IgD-negative memory B cell (primary cell): ENCODE data around the gene LRP1. TPM values are rescaled to one million over a fixed set of nuclear protein-coding genes. Genes with fewer than 3 reads are reported as not detected.

Experiments
- H3K27ac Mint-ChIP-seq, 3 donors: one replicate each; pipeline ENCODE4 v1.8.0; 2020 to 2022; ENCODE audit warnings: mild to moderate bottlenecking in 3 of 3, mixed read lengths in 3 of 3, moderate library complexity in 1 of 3
- H3K27me3 Mint-ChIP-seq: one replicate; pipeline ENCODE4 v1.8.0; 2021; ENCODE audit warnings: mixed read lengths
- H3K36me3 Mint-ChIP-seq: one replicate; pipeline ENCODE4 v1.8.0; 2020; ENCODE audit warnings: mild to moderate bottlenecking, mixed read lengths
- H3K4me1 Mint-ChIP-seq, 3 donors: one replicate each; pipeline ENCODE4 v1.8.0; 2020 to 2022; ENCODE audit warnings: mixed read lengths in 3 of 3, mild to moderate bottlenecking in 1 of 3
- H3K4me3 Mint-ChIP-seq, 4 donors: one replicate each; pipeline ENCODE4 v1.8.0; 2020 to 2022; ENCODE audit warnings: mild to moderate bottlenecking in 4 of 4, mixed read lengths in 4 of 4, moderate library complexity in 3 of 4
- H3K9me3 Mint-ChIP-seq, 3 donors: one replicate each; pipeline ENCODE4 v1.8.0; 2020 to 2021; ENCODE audit warnings: mixed read lengths in 3 of 3, mild to moderate bottlenecking in 1 of 3
- polyA plus RNA-seq: library from polyadenylated mRNA; unstranded; fragments of 300-500 nt; fragmentation: Illumina TruSeq; gene quantifications from one replicate; pipeline ENCODE4 v1.2.3, GENCODE V29; 2021

Gene LRP1
- polyA plus RNA-seq, 1 donor from 2014 or later, result 0.19 TPM

DNA sequence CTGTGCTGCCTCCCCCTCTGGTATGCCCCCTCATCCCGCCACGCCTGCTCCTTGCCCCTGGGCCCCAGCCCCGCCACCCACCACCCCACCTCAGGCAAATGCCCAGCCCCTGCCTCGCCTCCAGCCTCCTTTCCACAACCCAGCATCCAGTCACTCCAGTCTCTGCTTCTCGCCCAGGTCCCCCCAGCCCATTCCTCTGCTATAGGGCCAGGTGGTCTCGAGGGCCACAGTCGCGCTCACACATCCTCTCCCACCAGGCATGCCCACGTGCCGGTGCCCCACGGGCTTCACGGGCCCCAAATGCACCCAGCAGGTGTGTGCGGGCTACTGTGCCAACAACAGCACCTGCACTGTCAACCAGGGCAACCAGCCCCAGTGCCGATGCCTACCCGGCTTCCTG lies 82.2 kb downstream of the LRP1 start:
- peaks cover 13 to 18% (median 16%) of the 10 kb centered on the region in 3 donors for H3K4me1 Mint-ChIP-seq
- H3K27ac Mint-ChIP-seq, result no peak overlapping the region
- no peaks in the 10 kb centered on the region for H3K9me3 Mint-ChIP-seq
- no peak overlapping the region for H3K4me3 Mint-ChIP-seq
- H3K27me3 Mint-ChIP-seq, result peaks cover 24% of the 10 kb centered on the region
- no peaks in the 10 kb centered on the region for H3K36me3 Mint-ChIP-seq

GRCh38 chr12:57210926-57211692 lies 82.8 kb downstream of the LRP1 start:
- Mint-ChIP-seq H3K27me3 (peaks cover 29% of the 10 kb centered on the region), H3K9me3 (no peaks in the 10 kb centered on the region), H3K4me3 (no peak overlapping the region), H3K27ac (no peak overlapping the region), H3K4me1 (peaks cover 13 to 24% (median 20%) of the 10 kb centered on the region in 3 donors), H3K36me3 (no peaks in the 10 kb centered on the region)

GRCh38 chr12:57211791-57212700 lies 83.8 kb downstream of the LRP1 start:
- peak overlapping the region in 1 of 3 donors; percentile 59 for H3K27ac Mint-ChIP-seq
- H3K4me1 Mint-ChIP-seq, result peaks cover 13 to 24% (median 20%) of the 10 kb centered on the region in 3 donors
- H3K36me3 Mint-ChIP-seq, result no peaks in the 10 kb centered on the region
- peaks cover 29% of the 10 kb centered on the region for H3K27me3 Mint-ChIP-seq
- no peaks in the 10 kb centered on the region for H3K9me3 Mint-ChIP-seq
- peak overlapping the region in 1 of 4 donors; percentile 41 for H3K4me3 Mint-ChIP-seq

DNA sequence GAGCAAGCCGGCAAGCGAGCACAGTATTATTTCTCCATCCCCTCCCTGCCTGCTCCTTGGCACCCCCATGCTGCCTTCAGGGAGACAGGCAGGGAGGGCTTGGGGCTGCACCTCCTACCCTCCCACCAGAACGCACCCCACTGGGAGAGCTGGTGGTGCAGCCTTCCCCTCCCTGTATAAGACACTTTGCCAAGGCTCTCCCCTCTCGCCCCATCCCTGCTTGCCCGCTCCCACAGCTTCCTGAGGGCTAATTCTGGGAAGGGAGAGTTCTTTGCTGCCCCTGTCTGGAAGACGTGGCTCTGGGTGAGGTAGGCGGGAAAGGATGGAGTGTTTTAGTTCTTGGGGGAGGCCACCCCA lies 84.4 kb downstream of the LRP1 start:
- Mint-ChIP-seq H3K36me3 (peaks cover 2% of the 10 kb centered on the region), H3K27ac (peak overlapping the region in 2 of 3 donors; percentile 59 to 73), H3K9me3 (no peaks in the 10 kb centered on the region), H3K4me3 (peak overlapping the region in 1 of 4 donors; percentile 41), H3K4me1 (peaks cover 13 to 29% (median 25%) of the 10 kb centered on the region in 3 donors), H3K27me3 (peaks cover 35% of the 10 kb centered on the region)

DNA sequence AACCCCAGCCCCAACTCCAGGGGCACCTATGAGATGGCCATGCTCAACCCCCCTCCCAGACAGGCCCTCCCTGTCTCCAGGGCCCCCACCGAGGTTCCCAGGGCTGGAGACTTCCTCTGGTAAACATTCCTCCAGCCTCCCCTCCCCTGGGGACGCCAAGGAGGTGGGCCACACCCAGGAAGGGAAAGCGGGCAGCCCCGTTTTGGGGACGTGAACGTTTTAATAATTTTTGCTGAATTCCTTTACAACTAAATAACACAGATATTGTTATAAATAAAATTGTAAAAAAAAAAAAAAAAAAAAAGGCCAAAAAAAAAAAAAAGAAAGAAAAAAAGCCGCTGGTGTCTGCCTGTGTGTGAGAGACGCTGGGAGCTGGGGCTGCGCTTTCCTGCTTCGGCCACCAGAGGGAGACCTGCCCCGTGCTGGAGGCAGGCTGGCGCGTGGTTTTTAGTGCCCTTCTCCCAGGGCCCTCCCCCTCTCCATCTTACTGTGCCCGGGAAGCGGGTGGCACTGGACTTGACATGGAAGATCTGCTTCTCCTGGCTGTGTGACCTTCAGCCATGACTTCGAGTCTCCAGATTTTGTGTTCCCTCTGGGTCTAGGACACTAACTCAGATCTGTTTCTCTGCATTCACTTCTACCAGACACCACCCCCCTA lies 84.9 kb downstream of the LRP1 start:
- peak overlapping the region; percentile 25 to 94 (median 59) for H3K27ac Mint-ChIP-seq
- H3K4me3 Mint-ChIP-seq, result peak overlapping the region in 3 of 4 donors; percentile 9 to 90 (median 80)
- H3K4me1 Mint-ChIP-seq, result peaks cover 13 to 32% (median 25%) of the 10 kb centered on the region in 3 donors
- H3K36me3 Mint-ChIP-seq, result peaks cover 2% of the 10 kb centered on the region
- no peaks in the 10 kb centered on the region for H3K9me3 Mint-ChIP-seq
- H3K27me3 Mint-ChIP-seq, result peaks cover 40% of the 10 kb centered on the region

DNA sequence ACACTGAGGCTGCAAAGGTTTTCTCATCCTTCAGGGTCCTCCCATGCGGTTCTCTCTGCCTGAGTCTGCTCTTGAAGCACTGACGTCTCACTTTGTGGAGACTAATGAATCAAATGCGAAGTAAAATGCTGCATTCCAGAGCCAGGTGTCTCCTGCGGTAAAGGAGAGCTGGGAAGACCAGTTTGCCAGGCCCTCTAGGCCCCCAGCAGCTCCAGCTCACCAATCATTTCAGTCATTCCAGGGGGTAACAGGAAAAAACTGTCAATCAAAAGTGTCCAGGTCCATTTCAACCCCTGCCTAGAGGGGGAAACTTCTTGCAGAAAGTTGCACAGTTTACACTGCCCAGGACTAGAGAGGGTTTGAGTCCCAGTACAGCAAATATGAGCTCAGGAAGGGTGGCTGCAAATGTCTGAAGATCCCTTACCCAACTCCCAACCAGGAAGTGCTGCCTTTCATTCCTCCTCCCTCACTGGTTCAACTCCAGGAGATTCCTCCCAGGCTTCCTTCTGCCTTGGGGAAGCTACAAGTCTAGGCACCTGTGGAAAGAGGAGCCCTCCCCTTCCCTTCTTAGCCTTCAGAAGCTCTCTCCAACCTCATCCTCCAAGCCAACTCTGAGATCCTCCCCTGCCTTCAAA lies 85.6 kb downstream of the LRP1 start:
- Mint-ChIP-seq H3K4me1 (peaks cover 13 to 38% (median 32%) of the 10 kb centered on the region in 3 donors), H3K9me3 (no peaks in the 10 kb centered on the region), H3K4me3 (peak overlapping the region in 3 of 4 donors; percentile 84 to 90 (median 90)), H3K27ac (peak overlapping the region in 2 of 3 donors; percentile 59 to 94), H3K36me3 (peaks cover 2% of the 10 kb centered on the region), H3K27me3 (peaks cover 47% of the 10 kb centered on the region)

DNA sequence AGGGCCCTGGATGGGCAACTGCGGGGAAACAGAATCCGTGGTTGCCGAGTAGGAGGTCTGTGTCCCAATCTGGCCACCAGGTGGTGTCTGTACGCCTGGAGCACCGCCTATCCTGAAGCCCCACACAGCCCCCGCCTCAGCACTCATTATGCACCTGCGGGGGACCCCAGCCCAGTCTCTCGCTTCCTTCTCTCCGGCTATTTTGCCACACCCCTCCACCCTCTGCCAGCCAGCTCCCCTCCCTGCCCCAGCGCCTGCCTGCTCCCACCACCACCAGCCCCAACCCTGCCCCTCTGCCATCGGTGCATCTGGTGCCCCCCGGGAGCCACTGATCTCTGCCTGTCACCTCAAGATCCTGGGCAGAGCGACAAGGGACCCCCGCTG lies 86.1 kb downstream of the LRP1 start:
- Mint-ChIP-seq H3K4me1 (peaks cover 13 to 38% (median 32%) of the 10 kb centered on the region in 3 donors), H3K27me3 (peaks cover 51% of the 10 kb centered on the region), H3K36me3 (peaks cover 2% of the 10 kb centered on the region), H3K4me3 (peak overlapping the region; percentile 65 to 90 (median 87)), H3K9me3 (no peaks in the 10 kb centered on the region), H3K27ac (peak overlapping the region; percentile 59 to 96 (median 89))

- no peaks in the 10 kb centered on the region for H3K9me3 Mint-ChIP-seq
- peaks cover 55% of the 10 kb centered on the region for H3K27me3 Mint-ChIP-seq
Observed at GRCh38 chr12:57215065-57215464, 86.8 kb downstream of the LRP1 start.

DNA sequence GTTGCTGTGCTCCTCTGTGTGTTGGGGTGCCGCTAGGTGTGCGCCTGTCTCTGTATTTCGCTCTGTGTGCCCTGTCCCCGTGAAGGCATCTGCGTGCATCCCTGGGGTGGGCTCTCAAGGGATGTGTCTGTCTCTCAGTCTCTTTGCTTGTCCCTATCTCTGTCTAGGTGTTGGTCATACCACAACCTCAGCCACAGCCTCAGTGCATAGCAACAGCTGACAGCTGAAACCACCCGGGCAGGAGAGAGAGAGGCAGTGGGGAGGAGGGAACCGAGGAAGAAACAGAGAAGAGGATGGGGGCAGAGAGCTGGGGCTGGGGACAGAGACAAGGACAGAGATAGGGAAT lies 87.4 kb downstream of the LRP1 start:
- H3K27ac Mint-ChIP-seq, result peak overlapping the region; percentile 59 to 96 (median 90)
- peak overlapping the region; percentile 78 to 93 (median 90) for H3K4me3 Mint-ChIP-seq
- H3K27me3 Mint-ChIP-seq, result peaks cover 56% of the 10 kb centered on the region
- H3K36me3 Mint-ChIP-seq, result peaks cover 2% of the 10 kb centered on the region
- H3K9me3 Mint-ChIP-seq, result no peaks in the 10 kb centered on the region
- H3K4me1 Mint-ChIP-seq, result peaks cover 13 to 39% (median 37%) of the 10 kb centered on the region in 3 donors

More at GRCh38 chr12:57215065-57215464, 86.8 kb downstream of the LRP1 start:
- peak overlapping the region in 3 of 4 donors; percentile 90 to 93 (median 91) for H3K4me3 Mint-ChIP-seq
- H3K36me3 Mint-ChIP-seq, result peaks cover 2% of the 10 kb centered on the region
- peak overlapping the region; percentile 59 to 96 (median 90) for H3K27ac Mint-ChIP-seq
- peaks cover 13 to 38% (median 35%) of the 10 kb centered on the region in 3 donors for H3K4me1 Mint-ChIP-seq

DNA sequence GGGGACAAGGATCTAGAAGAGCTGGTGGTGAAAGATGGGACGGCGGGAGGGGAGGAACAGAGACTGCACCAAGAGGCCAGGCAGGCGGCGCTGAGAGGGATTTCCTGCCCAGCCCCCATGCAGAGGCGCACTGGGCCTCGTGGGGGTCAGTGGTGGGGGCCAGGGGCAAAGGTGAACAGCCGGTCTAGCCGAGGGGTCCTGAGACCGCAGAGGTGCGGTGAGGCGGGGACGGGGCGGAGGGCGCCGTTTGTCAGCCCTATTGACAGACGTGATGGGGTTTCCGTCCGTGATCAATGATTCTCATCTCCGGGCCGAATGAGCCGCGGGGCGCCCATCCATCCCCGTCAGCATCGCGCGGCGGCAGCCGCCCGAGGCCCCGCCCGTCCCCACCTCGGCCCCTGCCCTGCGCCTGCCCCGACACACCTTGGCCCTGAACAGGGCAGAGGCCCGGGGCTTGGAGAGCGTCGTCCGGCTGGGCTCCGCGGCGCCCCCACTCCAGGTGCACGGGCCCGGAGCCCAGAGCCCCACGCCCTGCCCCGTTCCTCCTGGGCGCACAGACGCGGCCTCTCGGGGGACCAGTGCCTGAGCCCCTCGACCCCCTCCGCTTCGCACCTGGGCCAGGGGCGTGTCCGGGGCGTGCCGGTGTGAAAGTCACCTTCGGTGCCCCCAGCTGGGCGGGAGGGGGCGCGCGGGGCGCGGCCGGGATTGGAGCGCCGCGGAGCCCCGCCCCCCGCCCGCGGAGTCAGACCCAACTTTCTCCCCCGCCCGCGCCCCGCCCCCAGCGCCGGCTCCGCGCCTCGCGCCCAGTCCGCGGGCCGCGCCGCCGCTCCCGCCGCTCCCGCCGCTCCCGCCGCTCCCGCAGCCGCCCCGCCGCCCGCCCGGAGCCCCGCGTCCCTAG lies 88.0 kb downstream of the LRP1 start, which contains the start of gene NXPH4:
Gene NXPH4, plus strand, starts transcription at position 781 of the 898 bp plus-strand sequence. CDS start 176 bp downstream, outside the sequence.
- H3K27me3 Mint-ChIP-seq, result peaks cover 63% of the 10 kb centered on the region
- H3K9me3 Mint-ChIP-seq, result no peaks in the 10 kb centered on the region
- peak within 1 kb of the TSS; percentile 88 to 93 (median 92) for H3K4me3 Mint-ChIP-seq
- peaks cover 13 to 43% (median 39%) of the 10 kb centered on the region in 3 donors for H3K4me1 Mint-ChIP-seq
- peak within 1 kb of the TSS; percentile 59 to 96 (median 90) for H3K27ac Mint-ChIP-seq
- peaks cover 2% of the 10 kb centered on the region for H3K36me3 Mint-ChIP-seq

- Mint-ChIP-seq H3K36me3 (peaks cover 2% of the 10 kb centered on the region), H3K27ac (peak overlapping the region in 2 of 3 donors; percentile 2 to 39), H3K27me3 (peaks cover 68% of the 10 kb centered on the region), H3K4me1 (peaks cover 13 to 46% (median 41%) of the 10 kb centered on the region in 3 donors), H3K4me3 (peak overlapping the region; percentile 8 to 93 (median 90)), H3K9me3 (no peaks in the 10 kb centered on the region)
Observed at GRCh38 chr12:57216921-57217879, 88.9 kb downstream of the LRP1 start.

DNA sequence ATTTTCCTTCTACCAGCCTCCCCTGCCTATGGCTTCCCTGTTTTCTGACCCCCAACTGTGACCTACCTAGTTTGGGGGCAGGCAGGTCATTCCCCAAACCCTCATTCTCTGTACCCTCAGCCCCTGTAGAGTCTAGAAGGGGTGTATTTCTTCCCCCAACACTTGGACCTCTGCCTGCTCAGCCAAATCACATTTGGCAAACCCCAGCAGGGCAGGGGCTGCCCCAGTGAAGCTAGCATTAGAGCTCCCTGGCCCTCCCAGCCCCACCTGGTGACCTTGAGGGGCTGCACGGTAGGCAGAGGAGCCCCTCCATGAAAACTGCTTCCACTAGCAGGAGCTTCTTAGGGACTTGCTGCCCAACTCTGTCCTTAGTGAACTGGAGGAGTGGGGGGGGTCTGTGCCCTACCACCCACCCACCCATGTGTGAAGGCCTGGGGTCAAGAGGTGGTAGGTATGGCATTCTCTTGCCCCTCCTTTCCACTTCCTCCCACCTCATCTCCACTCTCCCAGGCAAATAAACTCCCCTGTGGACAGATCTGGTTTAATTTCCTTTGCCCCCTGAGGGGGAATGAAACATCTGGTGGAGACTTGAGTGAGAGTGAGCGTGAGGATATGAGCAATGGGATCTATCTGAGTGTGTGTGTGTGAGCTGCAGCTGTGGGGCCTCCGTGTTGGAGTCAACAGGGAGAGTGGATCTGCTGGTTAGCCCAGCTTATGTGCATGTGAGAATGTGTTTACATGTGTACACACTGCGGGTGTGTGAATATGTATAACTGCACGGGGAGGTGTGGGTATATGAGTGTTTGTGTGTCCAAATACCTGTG lies 90.0 kb downstream of the LRP1 start:
- peaks cover 11 to 45% (median 44%) of the 10 kb centered on the region in 3 donors for H3K4me1 Mint-ChIP-seq
- H3K27ac Mint-ChIP-seq, result peak overlapping the region in 2 of 3 donors; percentile 2 to 40
- H3K36me3 Mint-ChIP-seq, result peaks cover 2% of the 10 kb centered on the region
- H3K4me3 Mint-ChIP-seq, result peak overlapping the region; percentile 8 to 93 (median 90)
- no peaks in the 10 kb centered on the region for H3K9me3 Mint-ChIP-seq
- H3K27me3 Mint-ChIP-seq, result peaks cover 78% of the 10 kb centered on the region
